Smooth muscle cell (in vitro differentiated cells): ENCODE measurements around the gene PRKAG1. TPM values are rescaled to one million over a fixed set of nuclear protein-coding genes. Genes with fewer than 3 reads are reported as not detected.

Experiments used
- DNase-seq: peaks from one replicate; lab custom pipeline; 2025; ENCODE audit not compliant: unreplicated experiment; lab: John Stamatoyannopoulos, UW
- H2AFZ ChIP-seq: fragments of 200-600 bp; sonication (generic); 2 replicates; pipeline ENCODE4 v1.6.0; 2016; ENCODE audit warnings: antibody characterized with exemption, low read depth, mild to moderate bottlenecking
- H3F3A ChIP-seq: fragments of 200-600 bp; sonication (generic); 2 replicates; pipeline ENCODE4 v1.6.0; 2017; ENCODE audit warnings: antibody characterized with exemption, low read depth
- H3K27ac ChIP-seq: fragments of 200-600 bp; sonication (generic); 2 replicates; pipeline ENCODE4 v1.5.1; 2016; ENCODE audit warnings: low read depth, mild to moderate bottlenecking
- H3K27me3 ChIP-seq: fragments of 200-600 bp; sonication (generic); 2 replicates; pipeline ENCODE4 v1.6.1; 2016; ENCODE audit warnings: low read depth, mild to moderate bottlenecking
- H3K36me3 ChIP-seq: fragments of 200-600 bp; sonication (generic); 2 replicates; pipeline ENCODE4 v1.5.1; 2016; ENCODE audit warnings: low read depth
- H3K4me1 ChIP-seq: fragments of 200-600 bp; sonication (generic); 2 replicates; pipeline ENCODE4 v1.5.1; 2016; ENCODE audit warnings: low read depth
- H3K4me2 ChIP-seq: fragments of 200-600 bp; sonication (generic); 2 replicates; pipeline ENCODE4 v1.6.0; 2016; ENCODE audit warnings: mild to moderate bottlenecking
- H3K4me3 ChIP-seq: fragments of 200-600 bp; sonication (generic); 2 replicates; pipeline ENCODE4 v1.5.1; 2016; ENCODE audit warnings: mild to moderate bottlenecking
- H3K79me2 ChIP-seq: fragments of 200-600 bp; sonication (generic); 2 replicates; pipeline ENCODE4 v1.6.0; 2016; ENCODE audit warnings: low read depth, mild to moderate bottlenecking
- H3K9ac ChIP-seq: fragments of 200-600 bp; sonication (generic); 2 replicates; pipeline ENCODE4 v1.6.0; 2016; ENCODE audit warnings: low read depth
- H3K9me3 ChIP-seq: fragments of 200-600 bp; sonication (generic); replicated peaks from 2 replicates; pipeline ENCODE4 v1.5.1; 2016; ENCODE audit warnings: low read depth
- H4K20me1 ChIP-seq: fragments of 200-600 bp; sonication (generic); 2 replicates; pipeline ENCODE4 v1.6.0; 2016; ENCODE audit warnings: low read depth
- CTCF ChIP-seq: fragments of 200-600 bp; sonication (generic); IDR thresholded peaks from 2 replicates; pipeline ENCODE4 v1.5.1; 2017; ENCODE audit warnings: borderline replicate concordance, mild to moderate bottlenecking, antibody characterized with exemption; ENCODE audit not compliant: insufficient read depth, poor library complexity, severe bottlenecking
- WGBS: methylation state at CpG from one replicate; pipeline ENCODE4 v1.1.7; 2016; ENCODE audit warnings: low lambda C conversion rate; 5-methylcytosine and 5-hydroxymethylcytosine counted together
- polyA plus RNA-seq: library from polyadenylated mRNA; unstranded; fragments of >200 nt; fragmentation: Nextera tagmentation; extraction: Ambion mirVana; gene quantifications from 2 replicates; pipeline ENCODE4 v1.2.1, GENCODE V29; 2016
- total RNA-seq: library from RNA; depleted of rRNA; stranded (reverse); fragments of >200 nt; gene quantifications from 2 replicates; pipeline ENCODE4 v1.2.3, GENCODE V29; 2014

Gene PRKAG1
- total and polyA plus RNA-seq, 2 experiments from 2014 or later, result 42.5 to 62.6 TPM

DNA sequence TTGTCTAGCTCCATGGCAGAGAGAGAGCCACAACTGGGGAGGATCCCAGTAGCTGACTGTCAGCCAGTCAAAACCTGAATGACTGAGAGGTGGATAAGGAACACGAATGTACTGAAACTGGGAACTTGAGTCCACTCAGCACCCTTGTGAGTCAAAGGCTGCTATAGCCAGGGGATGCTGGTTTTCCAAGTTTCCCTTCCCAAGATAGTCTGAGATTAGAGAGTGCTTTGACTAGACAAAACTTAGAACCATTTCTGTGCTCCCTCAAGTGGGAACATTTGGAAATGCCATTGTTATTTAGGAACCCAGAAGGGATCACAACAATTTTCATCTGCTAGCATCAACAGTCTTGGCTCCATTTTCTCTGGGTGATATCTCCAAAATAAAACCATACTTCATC, 4.0 kb downstream of the PRKAG1 start:
- no peak for TF ChIP-seq CTCF
- Histone ChIP-seq H3F3A (peaks cover 3% of the 10 kb centered on the region), H3K9me3 (no peaks in the 10 kb centered on the region), H3K4me1 (peaks cover 8% of the 10 kb centered on the region), H3K4me3 (no peak overlapping the region), H2AFZ (no peak overlapping the region), H3K36me3 (no peaks in the 10 kb centered on the region), H3K79me2 (peaks cover 22% of the 10 kb centered on the region), H3K27ac (no peak overlapping the region), H3K27me3 (no peaks in the 10 kb centered on the region), H3K4me2 (no peak overlapping the region), H3K9ac (no peak overlapping the region), H4K20me1 (peaks cover 11% of the 10 kb centered on the region)
- 83% methylated on average over 1 of the region's 1 CpG for WGBS
- no peak for DNase-seq

DNA sequence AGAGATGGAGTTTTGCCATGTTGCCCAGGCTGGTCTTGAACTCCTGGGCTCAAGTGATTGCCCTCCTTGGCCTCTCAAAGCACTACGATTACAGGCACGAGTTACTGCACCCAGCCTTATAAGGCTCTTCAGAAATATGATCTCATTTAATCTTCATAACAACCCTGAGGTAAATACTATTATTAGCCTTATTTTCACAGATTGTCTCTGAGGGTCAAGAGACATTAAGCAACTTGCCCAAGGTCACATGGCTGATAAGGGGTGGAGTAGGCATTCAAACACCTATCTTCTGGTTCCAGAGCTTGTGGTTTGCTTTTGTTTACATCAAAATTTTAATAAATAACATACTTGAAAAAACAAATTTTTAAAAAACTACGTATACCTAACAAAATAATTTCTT, 5.1 kb downstream of the PRKAG1 start:
- Histone ChIP-seq H3K36me3 (no peaks in the 10 kb centered on the region), H3K4me3 (no peak overlapping the region), H2AFZ (no peak overlapping the region), H3F3A (no peaks in the 10 kb centered on the region), H3K4me1 (peaks cover 8% of the 10 kb centered on the region), H3K27me3 (no peaks in the 10 kb centered on the region), H4K20me1 (peaks cover 15% of the 10 kb centered on the region), H3K79me2 (peaks cover 22% of the 10 kb centered on the region), H3K9ac (no peak overlapping the region), H3K27ac (no peak overlapping the region), H3K9me3 (no peaks in the 10 kb centered on the region), H3K4me2 (no peak overlapping the region)
- TF ChIP-seq CTCF, result no peak
- 96% methylated on average over 3 of the region's 3 CpGs for WGBS
- DNase-seq, result no peak

DNA sequence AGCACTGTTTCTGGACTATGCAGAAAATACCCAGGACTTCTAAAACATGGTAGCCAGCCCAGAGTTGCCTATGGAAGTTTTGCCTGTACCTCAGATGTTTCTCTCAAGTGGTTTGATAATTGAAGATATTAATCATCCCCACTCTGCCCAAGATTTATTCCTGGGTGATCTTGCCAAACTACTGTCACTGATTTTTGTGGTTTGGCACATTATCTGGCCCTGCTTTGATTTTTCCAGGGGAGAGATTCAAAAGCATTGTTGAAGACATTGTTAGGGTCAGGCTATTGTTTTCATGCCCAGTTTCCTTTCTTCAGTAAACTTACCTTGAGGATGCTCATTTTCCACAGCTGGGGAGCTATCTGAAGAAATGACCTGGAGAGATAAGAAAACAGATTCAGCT, 5.8 kb downstream of the PRKAG1 start:
- H3K79me2 ChIP-seq, result peaks cover 22% of the 10 kb centered on the region
- H3F3A ChIP-seq, result no peaks in the 10 kb centered on the region
- no peak overlapping the region for H3K9ac ChIP-seq
- H3K36me3 ChIP-seq, result no peaks in the 10 kb centered on the region
- H3K27ac ChIP-seq, result no peak overlapping the region
- peaks cover 20% of the 10 kb centered on the region for H4K20me1 ChIP-seq
- H3K27me3 ChIP-seq, result no peaks in the 10 kb centered on the region
- H2AFZ ChIP-seq, result no peak overlapping the region
- H3K4me3 ChIP-seq, result no peak overlapping the region
- H3K4me2 ChIP-seq, result no peak overlapping the region
- peaks cover 4% of the 10 kb centered on the region for H3K4me1 ChIP-seq
- DNase-seq, result no peak
- no peak for TF ChIP-seq CTCF
- no peaks in the 10 kb centered on the region for H3K9me3 ChIP-seq

GRCh38 chr12:49010092-49010668, 8.4 kb downstream of the PRKAG1 start:
- DNase-seq, result no peak
- H3K4me1 ChIP-seq, result no peaks in the 10 kb centered on the region
- H3K4me3 ChIP-seq, result no peak overlapping the region
- H3K4me2 ChIP-seq, result no peak overlapping the region
- H3K9me3 ChIP-seq, result no peaks in the 10 kb centered on the region
- H2AFZ ChIP-seq, result no peak overlapping the region
- peaks cover 1% of the 10 kb centered on the region for H3K79me2 ChIP-seq
- no peak overlapping the region for H3K27ac ChIP-seq
- H3K36me3 ChIP-seq, result peaks cover 5% of the 10 kb centered on the region
- no peak for TF ChIP-seq CTCF
- H4K20me1 ChIP-seq, result peaks cover 40% of the 10 kb centered on the region
- H3K27me3 ChIP-seq, result no peaks in the 10 kb centered on the region
- 98% methylated on average over 3 of the region's 3 CpGs for WGBS
- H3K9ac ChIP-seq, result no peak overlapping the region
- no peaks in the 10 kb centered on the region for H3F3A ChIP-seq
